ENCODE data around the gene ISOC2.

Gene ISOC2

DNA sequence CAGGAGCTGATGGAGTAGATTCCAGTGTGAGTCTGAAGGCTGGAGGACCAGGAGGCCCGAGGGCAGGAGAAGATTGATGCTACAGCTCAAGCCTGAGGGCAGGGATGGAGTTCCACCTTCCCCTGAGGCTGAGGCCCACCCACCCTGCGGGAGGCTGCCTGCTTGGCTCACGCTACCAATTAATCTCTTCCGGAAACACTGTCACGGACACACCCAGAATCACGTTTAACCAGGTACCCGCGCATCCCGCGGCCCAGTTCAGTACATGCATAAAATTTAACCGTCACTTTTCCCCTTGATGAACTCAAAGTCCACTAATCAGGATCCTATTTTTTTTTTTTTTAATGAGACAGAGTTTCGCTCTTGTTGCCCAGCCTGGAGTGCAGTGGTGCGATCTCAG lies 9.8 kb upstream of the ISOC2 start:
- TF ChIP-seq, protein P1, sequence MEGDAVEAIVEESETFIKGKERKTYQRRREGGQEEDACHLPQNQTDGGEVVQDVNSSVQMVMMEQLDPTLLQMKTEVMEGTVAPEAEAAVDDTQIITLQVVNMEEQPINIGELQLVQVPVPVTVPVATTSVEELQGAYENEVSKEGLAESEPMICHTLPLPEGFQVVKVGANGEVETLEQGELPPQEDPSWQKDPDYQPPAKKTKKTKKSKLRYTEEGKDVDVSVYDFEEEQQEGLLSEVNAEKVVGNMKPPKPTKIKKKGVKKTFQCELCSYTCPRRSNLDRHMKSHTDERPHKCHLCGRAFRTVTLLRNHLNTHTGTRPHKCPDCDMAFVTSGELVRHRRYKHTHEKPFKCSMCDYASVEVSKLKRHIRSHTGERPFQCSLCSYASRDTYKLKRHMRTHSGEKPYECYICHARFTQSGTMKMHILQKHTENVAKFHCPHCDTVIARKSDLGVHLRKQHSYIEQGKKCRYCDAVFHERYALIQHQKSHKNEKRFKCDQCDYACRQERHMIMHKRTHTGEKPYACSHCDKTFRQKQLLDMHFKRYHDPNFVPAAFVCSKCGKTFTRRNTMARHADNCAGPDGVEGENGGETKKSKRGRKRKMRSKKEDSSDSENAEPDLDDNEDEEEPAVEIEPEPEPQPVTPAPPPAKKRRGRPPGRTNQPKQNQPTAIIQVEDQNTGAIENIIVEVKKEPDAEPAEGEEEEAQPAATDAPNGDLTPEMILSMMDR (IDR thresholded peaks at IDR 0.05; ENCODE audit: control extremely low read depth, extremely low read depth, low read depth, missing control alignments) = no peak
- ChIA-PET POLR2A (no interaction called here), CTCF (interaction anchor here (1.0 to 1.1 kb wide), 2 partner anchors 32 to 161 kb away, joined by 3 to 6 read pairs; no protein-coding TSS in a partner anchor)
- no peak for DNase-seq (ENCODE audit: extremely low spot score)

DNA sequence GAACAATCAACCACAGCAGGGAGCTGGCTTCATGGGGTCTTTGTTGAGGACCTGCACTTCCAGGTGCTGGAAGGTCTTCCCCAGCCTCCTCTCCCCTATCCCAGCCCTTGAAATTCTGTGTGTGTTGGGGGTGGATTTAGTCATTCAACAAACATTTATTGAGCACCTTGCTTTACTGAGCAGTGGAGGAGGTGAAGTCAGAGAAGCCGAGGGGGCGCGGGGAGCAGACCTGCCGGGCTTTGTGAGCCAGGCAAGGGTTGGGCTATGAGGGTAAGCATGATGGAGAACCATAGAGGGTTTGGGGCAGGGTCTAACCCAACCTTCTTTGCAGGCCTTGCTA lies 6.6 kb upstream of the ISOC2 start:
- no peak for DNase-seq (ENCODE audit: extremely low spot score)
- CTCF ChIA-PET = interaction anchor here (0.8 to 3.6 kb wide), 31 partner anchors 8 to 327 kb away, joined by 3 to 59 read pairs (median 6); partner anchors contain the start of genes DNAAF3, HSPBP1, KMT5C and NAT14
- POLR2A ChIA-PET = no interaction called here
- TF ChIP-seq, protein P1 (IDR thresholded peaks at IDR 0.05; ENCODE audit: control extremely low read depth, extremely low read depth, low read depth, missing control alignments) = no peak

DNA sequence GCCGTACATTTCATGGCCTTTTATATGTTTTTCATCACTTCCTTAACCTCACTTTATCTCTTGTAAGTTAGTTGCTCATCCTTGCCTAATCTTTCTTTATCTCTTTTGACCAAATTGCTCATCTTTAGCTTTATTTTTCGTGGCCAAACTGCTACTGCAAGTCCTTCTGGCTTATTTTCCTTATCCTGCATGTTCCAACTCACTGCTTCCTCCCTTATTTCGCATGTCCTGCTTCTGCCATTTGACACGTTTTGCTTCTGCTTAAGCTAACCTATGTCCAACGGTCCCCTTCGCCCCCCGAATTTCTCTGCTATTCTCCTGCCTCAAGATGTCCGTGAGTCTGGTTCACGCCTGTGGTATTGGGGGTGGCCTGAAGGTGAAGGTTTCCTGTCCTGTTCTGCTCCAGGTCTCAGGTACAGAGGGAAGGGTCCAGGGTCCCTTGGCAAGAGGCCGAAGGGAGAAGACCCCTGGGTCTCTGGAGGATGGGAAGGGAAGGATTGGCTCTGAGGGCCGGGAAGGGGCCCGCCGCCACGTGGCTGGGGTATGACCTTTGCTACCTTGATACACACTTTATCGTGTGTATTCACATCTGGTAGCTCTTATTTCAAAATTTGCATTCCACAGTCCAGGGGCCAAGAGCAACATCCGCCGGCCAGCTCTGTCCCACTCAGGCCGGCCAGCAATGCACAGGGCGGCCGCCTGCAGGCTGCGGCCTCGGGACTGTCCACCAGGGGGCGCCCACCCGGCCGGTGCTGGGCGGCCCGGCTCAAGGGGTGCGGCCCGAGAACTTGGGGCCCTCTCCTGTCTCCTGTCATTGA lies 6.0 kb upstream of the ISOC2 start:
- ChIA-PET CTCF (interaction anchor here (0.5 to 3.6 kb wide), 41 partner anchors 8 to 850 kb away, joined by 3 to 59 read pairs (median 5); partner anchors contain the start of genes DNAAF3, HSPBP1, KMT5C and NAT14), POLR2A (interaction anchor here (1.1 kb wide), 1 partner anchor 60 kb away, joined by 4 read pairs; the partner anchor contains the start of gene UBE2S)
- TF ChIP-seq, protein P1 (IDR thresholded peaks at IDR 0.05; ENCODE audit: control extremely low read depth, extremely low read depth, low read depth, missing control alignments) = peak; percentile 97
- peak; percentile 85 for DNase-seq (ENCODE audit: extremely low spot score)

DNA sequence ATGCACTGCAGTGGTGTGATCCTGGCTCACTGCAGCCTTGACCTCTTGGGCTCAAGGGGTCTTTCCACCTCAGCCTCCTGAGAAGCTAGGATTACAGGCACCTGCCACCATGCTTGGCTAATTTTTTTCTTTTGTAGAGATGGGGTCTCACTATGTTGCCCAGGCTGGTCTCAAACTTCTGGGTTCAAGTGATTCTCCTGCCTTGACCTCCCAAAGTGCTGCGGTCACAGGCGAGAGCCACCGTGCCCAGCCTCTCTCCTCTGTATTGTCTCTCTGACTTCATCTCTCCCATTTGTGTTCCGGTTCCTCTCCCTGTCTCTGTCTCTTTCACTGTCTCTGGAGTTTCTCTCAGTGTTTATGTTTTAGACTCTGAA lies 4.8 kb upstream of the ISOC2 start:
- ChIA-PET POLR2A (interaction anchor here (1.1 kb wide), 1 partner anchor 58 kb away, joined by 4 read pairs; the partner anchor contains the start of gene UBE2S), CTCF (interaction anchor here (0.7 to 3.6 kb wide), 12 partner anchors 10 to 325 kb away, joined by 3 to 59 read pairs (median 10); partner anchors contain the start of genes NAT14, SSC5D and ZNF628)
- TF ChIP-seq, protein P1 (IDR thresholded peaks at IDR 0.05; ENCODE audit: control extremely low read depth, extremely low read depth, low read depth, missing control alignments) = no peak
- no peak for DNase-seq (ENCODE audit: extremely low spot score)

DNA sequence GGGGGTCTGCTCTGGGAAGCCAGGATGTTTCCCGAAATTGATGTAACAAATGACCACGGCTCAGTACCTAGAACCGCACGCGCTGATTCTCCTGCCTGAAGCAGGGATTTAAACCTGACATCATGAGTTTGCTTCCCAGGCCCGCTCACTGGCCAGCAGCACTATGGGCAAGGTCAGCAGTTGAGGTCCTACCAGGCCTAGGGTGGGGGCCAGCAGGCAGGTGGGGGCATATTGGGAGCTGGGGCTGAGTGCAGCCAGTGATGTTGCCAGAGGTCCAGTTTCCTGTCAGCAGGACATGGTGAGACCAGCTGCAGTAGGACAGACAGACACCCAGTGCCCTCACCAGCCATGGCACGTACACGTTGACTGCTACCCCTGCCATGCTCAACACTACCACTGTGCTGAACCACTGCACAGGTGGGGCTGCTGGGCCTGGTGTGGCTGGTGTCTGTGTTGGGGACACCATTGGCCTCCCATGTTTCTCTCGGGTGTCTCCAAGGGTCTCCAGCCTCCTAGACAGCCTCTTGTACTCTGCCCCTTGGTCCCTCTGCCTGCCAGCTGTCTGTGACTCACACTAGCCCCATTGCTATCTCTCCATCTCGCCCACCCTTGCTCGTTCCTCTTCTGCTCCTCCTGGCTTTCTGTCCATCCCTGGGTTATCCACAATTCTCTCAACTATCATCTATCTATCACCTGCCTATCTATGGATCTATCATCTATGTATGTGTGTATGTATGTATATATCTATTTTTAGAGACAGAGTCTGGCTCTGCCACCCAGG lies 4.2 kb upstream of the ISOC2 start:
- TF ChIP-seq, protein P1 (IDR thresholded peaks at IDR 0.05; ENCODE audit: control extremely low read depth, extremely low read depth, low read depth, missing control alignments) = no peak
- CTCF ChIA-PET = interaction anchor here (0.7 to 3.6 kb wide), 5 partner anchors 10 to 324 kb away, joined by 3 to 59 read pairs (median 21); partner anchors contain the start of genes NAT14, SSC5D and ZNF628
- POLR2A ChIA-PET = no interaction called here
- DNase-seq (ENCODE audit: extremely low spot score) = no peak

DNA sequence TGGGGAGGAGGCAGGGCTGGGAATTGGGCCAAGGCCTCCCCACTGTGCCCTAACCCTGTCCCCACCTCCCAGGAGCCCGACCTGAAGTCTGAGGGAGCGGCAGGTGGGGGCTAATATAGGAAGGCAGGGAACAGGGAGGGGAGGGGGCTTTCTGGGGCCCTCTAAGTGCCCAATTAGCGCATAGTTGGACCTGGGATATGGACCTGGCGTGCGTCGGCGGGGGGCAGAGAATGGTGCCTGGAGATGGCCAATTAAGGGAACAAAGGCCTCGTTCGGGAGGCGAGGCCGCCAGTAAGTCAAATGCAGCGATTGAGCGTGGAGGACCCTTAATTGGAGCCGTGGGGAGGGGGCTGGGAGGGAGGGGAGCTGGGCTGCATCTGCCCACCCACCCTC lies 3.2 kb upstream of the ISOC2 start, which contains the start of gene C19orf85:
Gene C19orf85, minus strand, starts transcription at position 90 of the 393 bp plus-strand sequence. CDS start 197 bp downstream, outside the sequence.
- no peak for DNase-seq (ENCODE audit: extremely low spot score)
- TF ChIP-seq, protein P1 (IDR thresholded peaks at IDR 0.05; ENCODE audit: control extremely low read depth, extremely low read depth, low read depth, missing control alignments) = no peak
- ChIA-PET CTCF (no interaction called here), POLR2A (no interaction called here)
